Hepatocyte (in vitro differentiated cells): ENCODE results near the gene RBM6.

Source experiments
- CTCF ChIP-seq: fragments of 200-600 bp; sonication (generic); IDR thresholded peaks from 2 replicates; pipeline ENCODE4 v1.5.1; 2016; ENCODE audit warnings: antibody characterized with exemption, mild to moderate bottlenecking; ENCODE audit not compliant: poor library complexity
- EZH2 ChIP-seq: fragments of 200-600 bp; sonication (generic); IDR thresholded peaks from 2 replicates; pipeline ENCODE4 v1.6.1; 2016; ENCODE audit warnings: antibody characterized with exemption, mild to moderate bottlenecking, borderline replicate concordance
- EZH2phosphoT487 ChIP-seq: fragments of 200-600 bp; sonication (generic); IDR thresholded peaks from one replicate; pipeline ENCODE4 v1.6.1; 2018; ENCODE audit warnings: antibody characterized with exemption, mild to moderate bottlenecking, low read depth, moderate library complexity; ENCODE audit not compliant: unreplicated experiment, severe bottlenecking

GRCh38 chr3:49955636-49956035 lies 15.7 kb downstream of the RBM6 start:
- no peak for TF ChIP-seq CTCF
- no peak for TF ChIP-seq EZH2
- TF ChIP-seq EZH2phosphoT487 = no peak
